Measurements from ENCODE around the gene ZBTB46.

DNA sequence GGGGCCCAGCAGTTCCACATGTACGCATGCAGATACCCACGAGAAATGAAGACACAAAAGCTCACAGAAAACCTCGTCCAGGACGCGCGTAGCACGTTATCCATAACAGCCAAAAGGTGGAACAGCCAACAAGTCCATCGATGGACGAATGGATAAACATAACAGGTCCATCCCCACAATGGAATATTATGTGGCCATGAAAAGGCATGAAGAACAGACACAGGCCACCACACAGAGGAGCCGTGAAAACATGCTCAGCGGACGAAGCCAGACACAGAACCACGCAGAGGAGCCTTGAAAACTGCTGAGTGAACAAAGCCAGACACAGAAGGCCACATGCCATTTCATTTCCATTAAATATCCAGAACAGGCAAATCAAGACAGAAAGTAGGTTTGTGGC is 53.5 kb downstream of the ZBTB46 start:
- TF ChIP-seq, protein P1, sequence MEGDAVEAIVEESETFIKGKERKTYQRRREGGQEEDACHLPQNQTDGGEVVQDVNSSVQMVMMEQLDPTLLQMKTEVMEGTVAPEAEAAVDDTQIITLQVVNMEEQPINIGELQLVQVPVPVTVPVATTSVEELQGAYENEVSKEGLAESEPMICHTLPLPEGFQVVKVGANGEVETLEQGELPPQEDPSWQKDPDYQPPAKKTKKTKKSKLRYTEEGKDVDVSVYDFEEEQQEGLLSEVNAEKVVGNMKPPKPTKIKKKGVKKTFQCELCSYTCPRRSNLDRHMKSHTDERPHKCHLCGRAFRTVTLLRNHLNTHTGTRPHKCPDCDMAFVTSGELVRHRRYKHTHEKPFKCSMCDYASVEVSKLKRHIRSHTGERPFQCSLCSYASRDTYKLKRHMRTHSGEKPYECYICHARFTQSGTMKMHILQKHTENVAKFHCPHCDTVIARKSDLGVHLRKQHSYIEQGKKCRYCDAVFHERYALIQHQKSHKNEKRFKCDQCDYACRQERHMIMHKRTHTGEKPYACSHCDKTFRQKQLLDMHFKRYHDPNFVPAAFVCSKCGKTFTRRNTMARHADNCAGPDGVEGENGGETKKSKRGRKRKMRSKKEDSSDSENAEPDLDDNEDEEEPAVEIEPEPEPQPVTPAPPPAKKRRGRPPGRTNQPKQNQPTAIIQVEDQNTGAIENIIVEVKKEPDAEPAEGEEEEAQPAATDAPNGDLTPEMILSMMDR (conservative IDR thresholded peaks at IDR 0.05; ENCODE audit: low read length) = no peak
- no peak for TF ChIP-seq EZH2phosphoT487 (IDR thresholded peaks at IDR 0.05; ENCODE audit: borderline replicate concordance, low read depth, low read length)

All from OCI-LY7 (cell line).